Right lobe of liver (tissue), 4 donors: Measurements from ENCODE around the gene HSD17B4.

ENCODE experiments used
- CTCF ChIP-seq, 4 donors: fragments of 200-600 bp in 3 of 4; fragments of 450-650 bp in 1 of 4; IDR thresholded peaks; one replicate each; pipeline versions ENCODE4 v1.5.1 to v1.8.0; 2016 to 2022; ENCODE audit warnings: antibody characterized with exemption in 4 of 4, mild to moderate bottlenecking in 2 of 4
- POLR2A ChIP-seq: fragments of 450-650 bp; IDR thresholded peaks from one replicate; pipeline ENCODE4 v1.6.1; 2017; ENCODE audit warnings: antibody characterized with exemption, mild to moderate bottlenecking
- donor health status: DM: no; HTN: no; CAD: no.
- donor health status: DM: no; HTN: no; CAD: no.
- donor health status: DM: no; HTN: yes; CAD: no.

GRCh38 chr5:119470105-119470763, 17.9 kb downstream of the HSD17B4 start:
- TF ChIP-seq CTCF (IDR thresholded peaks at IDR 0.05) (no peak), POLR2A (no peak)
